HUDEP-2 (cell line): ENCODE data around the gene TBC1D8.

Source experiments
- DNase-seq, 76 experiments: peaks; one replicate each; lab custom pipeline; 2025; ENCODE audit not compliant: unreplicated experiment in 76 of 76; lab: John Stamatoyannopoulos, UW

Gene TBC1D8

GRCh38 chr2:101004620-101005325 lies 146.4 kb downstream of the TBC1D8 start:
- no peak for DNase-seq

GRCh38 chr2:101003278-101003775 lies 147.9 kb downstream of the TBC1D8 start:
- no peak for DNase-seq

- DNase-seq = peak in 9 of 76 experiments; percentile 24 to 69 (median 35)
Measured at GRCh38 chr2:101002562-101003277, 148.5 kb downstream of the TBC1D8 start.

- DNase-seq = peak; percentile 13 to 96 (median 92)
Measured at GRCh38 chr2:101001691-101002561, 149.3 kb downstream of the TBC1D8 start, which contains the start of gene RPL31. Gene RPL31 (plus strand): TSS chr2:101002289. CDS start chr2:101002702, 413 bp downstream.

- no peak for DNase-seq
Measured at GRCh38 chr2:100999995-101000394, 151.2 kb downstream of the TBC1D8 start.

GRCh38 chr2:100998235-100998573 lies 153.0 kb downstream of the TBC1D8 start:
- DNase-seq = no peak

GRCh38 chr2:100997509-100998234 lies 153.5 kb downstream of the TBC1D8 start:
- DNase-seq = no peak

- DNase-seq = no peak
Measured at GRCh38 chr2:100995309-100996075, 155.7 kb downstream of the TBC1D8 start.

DNA sequence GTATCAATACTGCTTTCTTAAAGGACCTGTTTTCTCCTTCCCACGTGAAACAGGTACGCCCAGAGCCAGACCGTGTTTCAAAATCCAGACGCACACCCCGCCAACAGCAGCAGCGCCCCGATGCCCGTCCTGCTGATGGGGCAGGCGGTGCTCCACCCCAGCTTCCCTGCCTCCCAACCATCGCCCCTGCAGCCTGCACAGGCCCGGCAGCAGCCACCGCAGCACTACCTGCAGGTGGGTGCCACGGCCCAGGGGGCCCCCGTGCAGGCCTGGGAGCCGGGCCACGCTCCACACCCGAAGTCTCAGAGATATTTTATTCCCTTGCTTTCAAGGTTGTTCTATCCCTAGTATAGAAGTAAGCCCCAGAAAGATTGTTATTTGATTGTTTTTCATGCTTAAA lies 157.9 kb downstream of the TBC1D8 start:
- no peak for DNase-seq

GRCh38 chr2:100992262-100992661 lies 158.9 kb downstream of the TBC1D8 start:
- DNase-seq = no peak

DNA sequence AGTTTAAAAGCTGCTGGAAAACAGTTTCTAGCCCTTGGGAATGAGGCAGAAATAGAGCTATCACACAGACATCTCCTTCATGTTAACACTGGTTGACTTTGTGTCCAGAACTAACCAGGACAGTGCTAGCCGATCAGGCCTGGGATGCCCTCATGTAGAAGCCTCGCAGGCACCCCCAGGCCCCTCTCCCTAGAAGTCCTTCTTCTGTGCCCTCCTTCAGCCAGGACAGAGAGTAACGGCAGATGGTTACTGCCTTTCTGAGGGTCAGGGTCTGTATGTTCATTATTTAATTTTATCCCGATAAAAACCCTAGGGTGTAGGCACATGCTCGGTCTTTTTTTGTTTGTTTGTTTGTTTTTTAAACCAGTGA lies 159.8 kb downstream of the TBC1D8 start:
- no peak for DNase-seq

GRCh38 chr2:100990650-100991403 lies 160.4 kb downstream of the TBC1D8 start:
- DNase-seq = no peak

GRCh38 chr2:100990166-100990565 lies 161.0 kb downstream of the TBC1D8 start:
- DNase-seq = no peak

- DNase-seq = no peak
Measured at GRCh38 chr2:100989666-100990065, 161.5 kb downstream of the TBC1D8 start.

- DNase-seq = no peak
Measured at GRCh38 chr2:100988630-100989417, 162.4 kb downstream of the TBC1D8 start.

DNA sequence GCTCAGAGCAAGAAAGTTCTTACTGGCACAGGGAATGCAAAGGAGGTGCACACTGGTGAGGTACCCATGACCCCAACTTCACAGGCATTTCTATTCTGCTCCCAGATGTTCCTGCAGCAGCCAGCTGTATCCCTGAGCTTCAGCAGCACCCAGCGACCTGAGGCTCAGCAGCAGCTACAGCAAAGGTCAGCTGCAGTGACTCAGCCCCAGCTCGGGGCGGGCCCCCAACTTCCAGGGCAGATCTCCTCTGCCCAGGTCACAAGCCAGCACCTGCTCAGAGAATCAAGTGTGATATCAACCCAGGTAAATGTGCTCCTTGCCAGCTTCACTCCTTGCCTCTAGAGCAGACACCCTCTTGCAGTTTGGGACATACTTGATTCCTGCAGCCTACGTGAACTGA lies 163.2 kb downstream of the TBC1D8 start:
- no peak for DNase-seq

- no peak for DNase-seq
Measured at GRCh38 chr2:100987536-100987935, 163.6 kb downstream of the TBC1D8 start.

GRCh38 chr2:100986157-100986556 lies 165.0 kb downstream of the TBC1D8 start:
- DNase-seq = no peak
